ENCODE data around the gene MAGEH1. TPM values are rescaled to one million over a fixed set of nuclear protein-coding genes. Genes with fewer than 3 reads are reported as not detected.

The MAGEH1 gene
- total and polyA plus RNA-seq, 3 donors from 2014 or later = 87.0 to 119 (median 103) TPM

DNA sequence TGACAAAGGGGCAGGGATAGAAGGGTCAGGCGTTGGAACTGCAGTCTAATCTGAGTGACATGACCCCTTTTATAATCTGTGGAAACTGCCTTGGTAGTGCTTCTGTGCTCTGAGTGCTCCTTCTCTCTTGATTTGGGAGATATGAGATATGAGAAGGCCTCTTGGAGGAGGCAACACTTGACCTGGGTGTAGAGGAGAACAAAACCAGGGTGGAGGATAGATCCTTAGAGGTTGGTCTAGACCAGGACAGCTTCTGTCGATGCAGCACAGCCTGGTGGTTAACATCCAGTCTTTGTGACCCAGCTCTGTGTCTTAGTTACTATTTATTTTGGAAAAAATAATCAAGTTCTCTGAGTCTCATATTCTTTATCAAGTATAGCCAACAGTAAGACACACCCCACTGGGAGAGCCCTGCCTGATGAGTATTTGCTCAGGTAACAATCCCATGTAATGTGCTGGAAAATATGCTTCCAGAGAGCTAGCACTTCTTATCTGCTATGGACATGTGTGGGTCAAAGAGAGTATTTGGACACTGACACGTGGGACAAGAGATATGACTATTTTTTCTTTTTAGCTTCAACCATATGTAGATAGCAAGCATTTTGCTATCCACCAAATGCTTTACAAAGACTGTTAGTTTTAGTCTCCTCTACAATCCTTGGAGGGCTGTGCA is 28.6 kb downstream of the MAGEH1 start:
- H3K4me3 ChIP-seq = no peak overlapping the region
- 62 to 70% methylated on average over 3 of the region's 3 CpGs for WGBS, 2 donors
- TF ChIP-seq, protein P1, sequence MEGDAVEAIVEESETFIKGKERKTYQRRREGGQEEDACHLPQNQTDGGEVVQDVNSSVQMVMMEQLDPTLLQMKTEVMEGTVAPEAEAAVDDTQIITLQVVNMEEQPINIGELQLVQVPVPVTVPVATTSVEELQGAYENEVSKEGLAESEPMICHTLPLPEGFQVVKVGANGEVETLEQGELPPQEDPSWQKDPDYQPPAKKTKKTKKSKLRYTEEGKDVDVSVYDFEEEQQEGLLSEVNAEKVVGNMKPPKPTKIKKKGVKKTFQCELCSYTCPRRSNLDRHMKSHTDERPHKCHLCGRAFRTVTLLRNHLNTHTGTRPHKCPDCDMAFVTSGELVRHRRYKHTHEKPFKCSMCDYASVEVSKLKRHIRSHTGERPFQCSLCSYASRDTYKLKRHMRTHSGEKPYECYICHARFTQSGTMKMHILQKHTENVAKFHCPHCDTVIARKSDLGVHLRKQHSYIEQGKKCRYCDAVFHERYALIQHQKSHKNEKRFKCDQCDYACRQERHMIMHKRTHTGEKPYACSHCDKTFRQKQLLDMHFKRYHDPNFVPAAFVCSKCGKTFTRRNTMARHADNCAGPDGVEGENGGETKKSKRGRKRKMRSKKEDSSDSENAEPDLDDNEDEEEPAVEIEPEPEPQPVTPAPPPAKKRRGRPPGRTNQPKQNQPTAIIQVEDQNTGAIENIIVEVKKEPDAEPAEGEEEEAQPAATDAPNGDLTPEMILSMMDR (IDR thresholded peaks at IDR 0.05) = no peak
- TF ChIP-seq POLR2A (IDR thresholded peaks at IDR 0.05) = no peak
- H3K9me3 ChIP-seq = no peaks in the 10 kb centered on the region
- DNase-seq = no peak
- H3K4me1 ChIP-seq = no peaks in the 10 kb centered on the region
- H3K27me3 ChIP-seq = no peaks in the 10 kb centered on the region
- H3K27ac ChIP-seq = no peak overlapping the region
- no peaks in the 10 kb centered on the region for H3K36me3 ChIP-seq (ENCODE audit: low read depth, missing control alignments)
- intact Hi-C loops (cut with DNase I; ENCODE audit: low total_unique reads) = no loop called here

DNA sequence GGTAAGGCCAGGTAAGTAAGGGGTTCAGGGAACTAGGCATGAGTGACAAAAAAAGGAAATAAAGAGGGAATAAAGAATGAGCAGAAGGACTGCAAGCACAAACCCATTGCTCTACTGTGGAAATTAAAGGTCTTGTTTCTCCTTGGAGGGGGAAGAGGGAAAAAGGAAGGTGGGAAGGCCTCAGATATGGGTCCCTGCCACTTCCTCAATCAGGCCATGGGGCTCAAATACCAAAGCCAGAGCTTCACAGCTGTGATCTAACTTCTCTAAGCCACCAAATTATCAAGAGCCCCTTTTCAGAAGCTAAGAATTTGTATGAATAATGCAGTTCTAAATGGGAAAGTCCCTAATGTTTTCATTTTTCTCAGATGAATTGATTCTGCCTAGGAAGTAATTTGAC is 33.0 kb downstream of the MAGEH1 start:
- no peak overlapping the region for H3K4me3 ChIP-seq
- H3K9me3 ChIP-seq = no peaks in the 10 kb centered on the region
- no peaks in the 10 kb centered on the region for H3K4me1 ChIP-seq
- no peaks in the 10 kb centered on the region for H3K27me3 ChIP-seq
- intact Hi-C loops (cut with DNase I; ENCODE audit: low total_unique reads) = no loop called here
- H3K36me3 ChIP-seq (ENCODE audit: low read depth, missing control alignments) = no peaks in the 10 kb centered on the region
- no peak overlapping the region for H3K27ac ChIP-seq
- no peak for DNase-seq
- TF ChIP-seq, protein P1 (IDR thresholded peaks at IDR 0.05) = no peak
- TF ChIP-seq POLR2A (IDR thresholded peaks at IDR 0.05) = no peak

- TF ChIP-seq, protein P1 (IDR thresholded peaks at IDR 0.05) = no peak
- no peak for TF ChIP-seq POLR2A (IDR thresholded peaks at IDR 0.05)
- H3K4me1 ChIP-seq = no peaks in the 10 kb centered on the region
- no peak for DNase-seq
- no peaks in the 10 kb centered on the region for H3K9me3 ChIP-seq
- H3K27me3 ChIP-seq = no peaks in the 10 kb centered on the region
- 67 to 100% methylated on average over 1 to 3 of the region's 3 CpGs for WGBS, 2 donors
- no peak overlapping the region for H3K27ac ChIP-seq
- intact Hi-C loops (cut with DNase I; ENCODE audit: low total_unique reads) = no loop called here
- no peaks in the 10 kb centered on the region for H3K36me3 ChIP-seq (ENCODE audit: low read depth, missing control alignments)
- no peak overlapping the region for H3K4me3 ChIP-seq
Observed at GRCh38 chrX:55486736-55487135, 34.8 kb downstream of the MAGEH1 start.

GRCh38 chrX:55487143-55487542 is 35.2 kb downstream of the MAGEH1 start:
- DNase-seq = peak; percentile 13
- Histone ChIP-seq H3K27me3 (no peaks in the 10 kb centered on the region), H3K9me3 (no peaks in the 10 kb centered on the region), H3K36me3 (ENCODE audit: low read depth, missing control alignments) (no peaks in the 10 kb centered on the region), H3K4me1 (no peaks in the 10 kb centered on the region), H3K4me3 (no peak overlapping the region), H3K27ac (no peak overlapping the region)
- intact Hi-C loops (cut with DNase I; ENCODE audit: low total_unique reads) = no loop called here
- 80 to 86% methylated on average over 1 of the region's 2 CpGs for WGBS, 2 donors
- TF ChIP-seq, protein P1 (IDR thresholded peaks at IDR 0.05) = no peak
- TF ChIP-seq POLR2A (IDR thresholded peaks at IDR 0.05) = no peak

- 6 to 27% methylated on average over 4 to 8 of the region's 23 CpGs for WGBS, 2 donors
- Histone ChIP-seq H3K27me3 (no peaks in the 10 kb centered on the region), H3K4me1 (no peaks in the 10 kb centered on the region), H3K9me3 (no peaks in the 10 kb centered on the region), H3K36me3 (ENCODE audit: low read depth, missing control alignments) (no peaks in the 10 kb centered on the region), H3K27ac (peak overlapping the region; percentile 94 to 96), H3K4me3 (peak overlapping the region; percentile 61 to 73)
- no peak for DNase-seq
- intact Hi-C loops (cut with DNase I; ENCODE audit: low total_unique reads) = no loop called here
- TF ChIP-seq, protein P1 (IDR thresholded peaks at IDR 0.05) = no peak
- no peak for TF ChIP-seq POLR2A (IDR thresholded peaks at IDR 0.05)
Observed at GRCh38 chrX:55488006-55488592, 36.2 kb downstream of the MAGEH1 start.

Data from testis (tissue), 3 donors.